ENCODE results near the gene IGHMBP2.

DNA sequence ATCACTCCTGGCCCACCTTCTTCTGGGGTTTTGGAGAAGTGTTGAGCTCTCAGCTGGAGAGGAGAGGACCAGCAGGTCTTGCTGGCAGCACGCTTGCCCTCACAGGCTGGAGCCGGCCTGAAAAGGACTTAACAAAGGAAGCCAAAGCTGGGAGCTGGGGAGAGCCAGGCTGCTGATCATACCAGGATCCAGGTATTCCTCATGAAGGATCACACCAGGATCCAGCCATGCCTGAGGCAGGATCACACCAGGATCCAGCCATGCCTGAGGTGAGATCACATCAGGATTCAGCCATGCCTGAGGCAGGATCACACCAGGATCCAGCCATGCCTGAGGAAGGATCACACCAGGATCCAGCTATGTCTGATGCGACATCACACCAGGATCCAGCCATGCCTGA lies 60.1 kb downstream of the IGHMBP2 start:
- TF ChIP-seq ATF2 (CRISPR knock-in tag; IDR thresholded peaks at IDR 0.05), result no peak
- TF ChIP-seq HDAC3 (IDR thresholded peaks at IDR 0.05; ENCODE audit: borderline replicate concordance, partially characterized antibody), result no peak
- TF ChIP-seq, protein P1, sequence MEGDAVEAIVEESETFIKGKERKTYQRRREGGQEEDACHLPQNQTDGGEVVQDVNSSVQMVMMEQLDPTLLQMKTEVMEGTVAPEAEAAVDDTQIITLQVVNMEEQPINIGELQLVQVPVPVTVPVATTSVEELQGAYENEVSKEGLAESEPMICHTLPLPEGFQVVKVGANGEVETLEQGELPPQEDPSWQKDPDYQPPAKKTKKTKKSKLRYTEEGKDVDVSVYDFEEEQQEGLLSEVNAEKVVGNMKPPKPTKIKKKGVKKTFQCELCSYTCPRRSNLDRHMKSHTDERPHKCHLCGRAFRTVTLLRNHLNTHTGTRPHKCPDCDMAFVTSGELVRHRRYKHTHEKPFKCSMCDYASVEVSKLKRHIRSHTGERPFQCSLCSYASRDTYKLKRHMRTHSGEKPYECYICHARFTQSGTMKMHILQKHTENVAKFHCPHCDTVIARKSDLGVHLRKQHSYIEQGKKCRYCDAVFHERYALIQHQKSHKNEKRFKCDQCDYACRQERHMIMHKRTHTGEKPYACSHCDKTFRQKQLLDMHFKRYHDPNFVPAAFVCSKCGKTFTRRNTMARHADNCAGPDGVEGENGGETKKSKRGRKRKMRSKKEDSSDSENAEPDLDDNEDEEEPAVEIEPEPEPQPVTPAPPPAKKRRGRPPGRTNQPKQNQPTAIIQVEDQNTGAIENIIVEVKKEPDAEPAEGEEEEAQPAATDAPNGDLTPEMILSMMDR (IDR thresholded peaks at IDR 0.05 in 2 of 3, conservative IDR thresholded peaks at IDR 0.05 in 1 of 3; ENCODE audit: insufficient read depth in 2 of 3, low read depth in 1 of 3, low read length in 3 of 3), result no peak
- no peak for TF ChIP-seq TAF1 (IDR thresholded peaks at IDR 0.05; ENCODE audit: control insufficient read depth, extremely low read depth, insufficient read depth, low read length, severe bottlenecking)
- TF ChIP-seq MAX (CRISPR knock-in tag; IDR thresholded peaks at IDR 0.05), result no peak
- TF ChIP-seq SIN3A (IDR thresholded peaks at IDR 0.05; ENCODE audit: borderline replicate concordance in 2 of 2, control insufficient read depth in 1 of 2, low read depth in 2 of 2, low read length in 2 of 2), result no peak
- TF ChIP-seq NONO (IDR thresholded peaks at IDR 0.05; ENCODE audit: low read depth in 2 of 2, low read length in 1 of 2), result no peak
- TF ChIP-seq HMGXB4 (CRISPR knock-in tag; IDR thresholded peaks at IDR 0.05), result no peak
- TF ChIP-seq YY1 (IDR thresholded peaks at IDR 0.05; ENCODE audit: borderline replicate concordance in 1 of 3, control insufficient read depth in 1 of 3, extremely low read depth in 1 of 3, insufficient read depth in 3 of 3, insufficient read length in 1 of 3, insufficient replicate concordance in 2 of 3, low read depth in 1 of 3, low read length in 2 of 3), result no peak
